Immature natural killer cell (primary cell): ENCODE data around the gene GPHN. TPM values are rescaled to one million over a fixed set of nuclear protein-coding genes. Genes with fewer than 3 reads are reported as not detected.

Experiments
- DNase-seq, 3 donors: peaks; one replicate each; pipeline ENCODE4 v3.0.0; 2022; ENCODE audit warnings: mixed read lengths in 1 of 3
- H3K27ac Mint-ChIP-seq, 6 donors: one replicate each; pipeline ENCODE4 v1.8.0; 2020; ENCODE audit warnings: mixed read lengths in 6 of 6, mild to moderate bottlenecking in 5 of 6, inconsistent platforms in 4 of 6, moderate library complexity in 3 of 6
- H3K27me3 Mint-ChIP-seq, 3 donors: one replicate each; pipeline ENCODE4 v1.8.0; 2020 to 2021; ENCODE audit warnings: low read depth in 3 of 3, mild to moderate bottlenecking in 3 of 3, mixed read lengths in 3 of 3, moderate library complexity in 3 of 3, inconsistent platforms in 1 of 3
- H3K36me3 Mint-ChIP-seq, 3 donors: one replicate each; pipeline ENCODE4 v1.8.0; 2020; ENCODE audit warnings: mixed read lengths in 3 of 3, inconsistent platforms in 2 of 3, mild to moderate bottlenecking in 2 of 3
- H3K4me1 Mint-ChIP-seq, 2 donors: one replicate each; pipeline ENCODE4 v1.8.0; 2020; ENCODE audit warnings: inconsistent platforms in 2 of 2, mild to moderate bottlenecking in 2 of 2, mixed read lengths in 2 of 2, moderate library complexity in 1 of 2
- H3K4me3 Mint-ChIP-seq, 5 donors: one replicate each; pipeline ENCODE4 v1.8.0; 2020; ENCODE audit warnings: mild to moderate bottlenecking in 5 of 5, mixed read lengths in 5 of 5, inconsistent platforms in 3 of 5, moderate library complexity in 3 of 5
- H3K9me3 Mint-ChIP-seq, 6 donors: one replicate each; pipeline ENCODE4 v1.8.0; 2020; ENCODE audit warnings: mild to moderate bottlenecking in 6 of 6, mixed read lengths in 6 of 6, inconsistent platforms in 4 of 6, moderate library complexity in 3 of 6
- polyA plus RNA-seq, 3 donors: library from polyadenylated mRNA; unstranded; fragments of 300-500 nt; fragmentation: Illumina TruSeq; gene quantifications; one replicate each; pipeline ENCODE4 v1.2.3, GENCODE V29; 2021

GPHN gene
- polyA plus RNA-seq: 1 to 10 TPM in 2 of 3 donors, not detected in 1; 2.1 to 4.4 TPM

- peaks cover 2 to 6% (median 3%) of the 10 kb centered on the region in 3 donors for H3K27me3 Mint-ChIP-seq
- peak within 1 kb of the TSS; percentile 95 to 99 (median 98) for H3K4me3 Mint-ChIP-seq
- H3K27ac Mint-ChIP-seq: peak within 1 kb of the TSS; percentile 75 to 90 (median 86)
- H3K36me3 Mint-ChIP-seq: no peaks in the 10 kb centered on the region
- H3K9me3 Mint-ChIP-seq: no peaks in the 10 kb centered on the region
- H3K4me1 Mint-ChIP-seq: peaks cover 19 to 20% of the 10 kb centered on the region in 2 donors
- DNase-seq: peak; percentile 77 to 87 (median 80)
Measured at GRCh38 chr14:66507722-66508546, at the start of gene GPHN. GPHN (plus strand) TSS chr14:66508147.

- DNase-seq: peak; percentile 19 to 33 (median 32)
- Mint-ChIP-seq H3K9me3 (peaks cover 0 to 8% (median 0%) of the 10 kb centered on the region in 6 donors), H3K27ac (peak overlapping the region in 1 of 6 donors; percentile 7)
Measured at GRCh38 chr14:66459603-66460002, 48.3 kb upstream of the GPHN start.

GRCh38 chr14:66464261-66464660 is 43.7 kb upstream of the GPHN start:
- Mint-ChIP-seq H3K27ac (no peak overlapping the region), H3K4me3 (no peak overlapping the region), H3K4me1 (no peaks in the 10 kb centered on the region), H3K27me3 (no peaks in the 10 kb centered on the region), H3K36me3 (peaks cover 0 to 5% (median 0%) of the 10 kb centered on the region in 3 donors), H3K9me3 (peaks cover 0 to 3% (median 0%) of the 10 kb centered on the region in 6 donors)
- no peak for DNase-seq

More at GRCh38 chr14:66459603-66460002, 48.3 kb upstream of the GPHN start:
- Mint-ChIP-seq H3K27me3 (no peaks in the 10 kb centered on the region), H3K4me1 (no peaks in the 10 kb centered on the region), H3K36me3 (peaks cover 0 to 6% (median 5%) of the 10 kb centered on the region in 3 donors), H3K4me3 (no peak overlapping the region)

GRCh38 chr14:66468778-66469367 is 39.1 kb upstream of the GPHN start:
- Mint-ChIP-seq H3K27me3 (peaks cover 0 to 2% (median 0%) of the 10 kb centered on the region in 3 donors), H3K4me1 (no peaks in the 10 kb centered on the region), H3K9me3 (peaks cover 0 to 23% (median 7%) of the 10 kb centered on the region in 6 donors), H3K36me3 (peaks cover 0 to 5% (median 5%) of the 10 kb centered on the region in 3 donors), H3K4me3 (no peak overlapping the region), H3K27ac (no peak overlapping the region)
- DNase-seq: no peak

GRCh38 chr14:66471584-66471983 is 36.4 kb upstream of the GPHN start:
- Mint-ChIP-seq H3K27me3 (peaks cover 0 to 2% (median 0%) of the 10 kb centered on the region in 3 donors), H3K27ac (no peak overlapping the region), H3K4me3 (no peak overlapping the region), H3K9me3 (peaks cover 0 to 23% (median 6%) of the 10 kb centered on the region in 6 donors), H3K4me1 (no peaks in the 10 kb centered on the region), H3K36me3 (peaks cover 0 to 5% (median 0%) of the 10 kb centered on the region in 3 donors)
- no peak for DNase-seq

GRCh38 chr14:66472251-66472650 is 35.7 kb upstream of the GPHN start:
- peaks cover 0 to 2% (median 0%) of the 10 kb centered on the region in 3 donors for H3K27me3 Mint-ChIP-seq
- H3K4me1 Mint-ChIP-seq: no peaks in the 10 kb centered on the region
- H3K9me3 Mint-ChIP-seq: peaks cover 0 to 23% (median 6%) of the 10 kb centered on the region in 6 donors
- no peak overlapping the region for H3K4me3 Mint-ChIP-seq
- H3K36me3 Mint-ChIP-seq: peaks cover 0 to 5% (median 0%) of the 10 kb centered on the region in 3 donors
- H3K27ac Mint-ChIP-seq: no peak overlapping the region
- DNase-seq: no peak

- Mint-ChIP-seq H3K27me3 (peaks cover 0 to 2% (median 0%) of the 10 kb centered on the region in 3 donors), H3K27ac (no peak overlapping the region), H3K36me3 (peaks cover 0 to 5% (median 0%) of the 10 kb centered on the region in 3 donors), H3K4me1 (no peaks in the 10 kb centered on the region), H3K9me3 (peaks cover 0 to 23% (median 6%) of the 10 kb centered on the region in 6 donors), H3K4me3 (no peak overlapping the region)
- DNase-seq: no peak
Measured at GRCh38 chr14:66473223-66473622, 34.7 kb upstream of the GPHN start.

GRCh38 chr14:66476964-66477363 is 31.0 kb upstream of the GPHN start:
- Mint-ChIP-seq H3K4me1 (no peaks in the 10 kb centered on the region), H3K36me3 (no peaks in the 10 kb centered on the region), H3K27ac (no peak overlapping the region), H3K9me3 (peaks cover 0 to 5% (median 0%) of the 10 kb centered on the region in 6 donors), H3K4me3 (no peak overlapping the region), H3K27me3 (peaks cover 0 to 4% (median 2%) of the 10 kb centered on the region in 3 donors)
- DNase-seq: no peak

GRCh38 chr14:66477567-66477966 is 30.4 kb upstream of the GPHN start:
- H3K27ac Mint-ChIP-seq: no peak overlapping the region
- no peaks in the 10 kb centered on the region for H3K36me3 Mint-ChIP-seq
- H3K9me3 Mint-ChIP-seq: peaks cover 0 to 5% (median 0%) of the 10 kb centered on the region in 6 donors
- H3K4me3 Mint-ChIP-seq: no peak overlapping the region
- peaks cover 0 to 4% (median 2%) of the 10 kb centered on the region in 3 donors for H3K27me3 Mint-ChIP-seq
- no peak for DNase-seq
- H3K4me1 Mint-ChIP-seq: no peaks in the 10 kb centered on the region

GRCh38 chr14:66482873-66483272 is 25.1 kb upstream of the GPHN start:
- no peak for DNase-seq
- no peaks in the 10 kb centered on the region for H3K4me1 Mint-ChIP-seq
- no peak overlapping the region for H3K4me3 Mint-ChIP-seq
- H3K27ac Mint-ChIP-seq: no peak overlapping the region
- peaks cover 0 to 4% (median 0%) of the 10 kb centered on the region in 3 donors for H3K36me3 Mint-ChIP-seq
- H3K9me3 Mint-ChIP-seq: no peaks in the 10 kb centered on the region
- H3K27me3 Mint-ChIP-seq: peaks cover 0 to 2% (median 2%) of the 10 kb centered on the region in 3 donors

GRCh38 chr14:66483322-66483721 is 24.6 kb upstream of the GPHN start:
- no peaks in the 10 kb centered on the region for H3K9me3 Mint-ChIP-seq
- no peak overlapping the region for H3K27ac Mint-ChIP-seq
- H3K4me3 Mint-ChIP-seq: no peak overlapping the region
- no peak for DNase-seq
- no peaks in the 10 kb centered on the region for H3K4me1 Mint-ChIP-seq
- H3K27me3 Mint-ChIP-seq: peaks cover 0 to 3% (median 2%) of the 10 kb centered on the region in 3 donors
- peaks cover 0 to 4% (median 0%) of the 10 kb centered on the region in 3 donors for H3K36me3 Mint-ChIP-seq

GRCh38 chr14:66485029-66485428 is 22.9 kb upstream of the GPHN start:
- Mint-ChIP-seq H3K9me3 (no peaks in the 10 kb centered on the region), H3K4me1 (no peaks in the 10 kb centered on the region), H3K27me3 (peaks cover 0 to 3% (median 0%) of the 10 kb centered on the region in 3 donors), H3K27ac (no peak overlapping the region), H3K4me3 (no peak overlapping the region), H3K36me3 (peaks cover 0 to 4% (median 0%) of the 10 kb centered on the region in 3 donors)
- no peak for DNase-seq

- no peak for DNase-seq
- Mint-ChIP-seq H3K4me1 (no peaks in the 10 kb centered on the region), H3K36me3 (peaks cover 0 to 4% (median 0%) of the 10 kb centered on the region in 3 donors), H3K27me3 (peaks cover 0 to 1% (median 0%) of the 10 kb centered on the region in 3 donors), H3K9me3 (no peaks in the 10 kb centered on the region), H3K4me3 (no peak within 1 kb of the TSS), H3K27ac (no peak within 1 kb of the TSS)
Measured at GRCh38 chr14:66485910-66486421, 22.0 kb upstream of the GPHN start, which contains the start of gene CCDC196. CCDC196 (plus strand) TSS chr14:66486371; CDS start chr14:66486503, 132 bp downstream.
